22Rv1 (cell line): ENCODE measurements around the gene OARD1.

ENCODE experiments used
- CTCF ChIP-seq: fragments of 450-650 bp; IDR thresholded peaks from 2 replicates; pipeline ENCODE4 v1.5.1; 2017; ENCODE audit warnings: mild to moderate bottlenecking
- ZFX ChIP-seq: fragments of 450-650 bp; IDR thresholded peaks from 2 replicates; pipeline ENCODE4 v1.6.1; 2017; ENCODE audit warnings: antibody characterized with exemption, borderline replicate concordance

GRCh38 chr6:41038205-41038604 is 34.0 kb downstream of the OARD1 start:
- TF ChIP-seq CTCF (no peak), ZFX (no peak)
